Amniotic stem cell (primary cell): ENCODE data around the gene NOP53.
"Not testable (repeated sequence)": the region's sequence is repeated elsewhere in the genome, so short reads cannot be mapped to it uniquely, and the experiment has no call there.

Experiments used
- DNase-seq: peaks from one replicate; lab custom pipeline; 2025; lab: John Stamatoyannopoulos, UW

Gene NOP53

DNA sequence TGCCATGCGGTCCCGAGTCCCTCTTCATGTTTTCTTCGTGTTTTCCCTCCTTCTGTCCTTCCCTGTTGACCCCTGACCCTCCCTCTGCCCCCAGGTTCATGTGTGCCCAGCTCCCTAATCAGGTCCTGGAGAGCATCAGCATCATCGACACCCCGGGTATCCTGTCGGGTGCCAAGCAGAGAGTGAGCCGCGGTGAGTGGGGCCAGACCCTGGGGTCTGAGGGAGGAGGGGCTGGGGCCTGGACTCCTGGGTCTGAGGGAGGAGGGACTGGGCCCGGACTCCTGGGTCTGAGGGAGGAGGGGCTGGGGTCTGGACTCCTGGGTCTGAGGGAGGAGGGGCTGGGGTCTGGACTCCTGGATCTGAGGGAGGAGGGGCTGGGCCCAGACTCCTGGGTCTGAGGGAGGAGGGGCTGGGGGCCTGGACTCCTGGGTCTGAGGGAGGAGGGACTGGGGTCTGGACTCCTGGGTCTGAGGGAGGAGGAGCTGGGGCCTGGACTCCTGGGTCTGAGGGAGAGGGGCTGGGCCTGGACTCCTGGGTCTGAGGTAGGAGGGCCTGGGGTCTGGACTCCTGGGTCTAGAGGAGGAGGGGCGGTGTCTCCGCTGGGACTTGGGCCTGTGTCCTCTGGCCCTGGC, 26.8 kb upstream of the NOP53 start:
- not testable (repeated sequence) for DNase-seq

DNA sequence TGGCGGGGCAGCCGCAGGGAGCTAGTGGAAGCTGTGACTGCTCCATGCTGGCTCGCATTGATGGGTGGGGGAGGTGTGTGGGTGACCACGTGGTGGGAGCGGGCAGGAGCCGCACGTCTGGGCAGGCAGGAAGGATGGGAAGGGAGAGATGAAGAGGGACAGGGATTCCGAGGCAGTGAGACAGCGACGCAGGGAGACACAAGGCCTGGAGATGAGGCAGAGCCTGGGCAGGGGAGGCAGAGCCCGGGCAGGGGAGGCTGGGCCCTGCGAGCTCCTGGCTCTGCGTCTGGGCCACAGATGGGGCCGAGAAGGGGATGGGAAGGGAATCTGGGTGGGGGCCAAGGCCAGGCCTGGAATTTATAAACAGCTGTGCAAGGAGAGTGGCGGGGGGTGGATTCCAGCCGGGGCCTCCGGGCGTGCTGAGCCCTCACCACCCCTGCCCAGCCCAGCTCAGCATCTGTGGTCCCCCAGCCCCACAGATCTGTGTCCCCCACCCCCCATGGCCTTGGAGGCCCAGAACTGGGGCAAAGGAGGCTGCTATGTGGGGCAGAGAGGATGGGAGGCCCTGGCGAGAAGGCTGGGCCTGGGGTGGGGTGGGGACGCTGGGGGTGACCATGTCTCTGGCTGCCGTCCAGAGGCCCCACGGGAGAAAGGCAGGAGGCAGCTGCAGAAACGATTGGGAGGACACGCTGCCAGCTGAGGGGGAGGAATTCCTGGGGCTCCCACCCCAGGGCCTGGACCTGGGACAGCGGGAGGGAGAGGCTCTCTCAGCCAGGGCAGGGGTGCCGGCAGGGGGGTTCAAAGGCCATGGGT, 26.1 kb upstream of the NOP53 start:
- DNase-seq = peak; percentile 95

DNA sequence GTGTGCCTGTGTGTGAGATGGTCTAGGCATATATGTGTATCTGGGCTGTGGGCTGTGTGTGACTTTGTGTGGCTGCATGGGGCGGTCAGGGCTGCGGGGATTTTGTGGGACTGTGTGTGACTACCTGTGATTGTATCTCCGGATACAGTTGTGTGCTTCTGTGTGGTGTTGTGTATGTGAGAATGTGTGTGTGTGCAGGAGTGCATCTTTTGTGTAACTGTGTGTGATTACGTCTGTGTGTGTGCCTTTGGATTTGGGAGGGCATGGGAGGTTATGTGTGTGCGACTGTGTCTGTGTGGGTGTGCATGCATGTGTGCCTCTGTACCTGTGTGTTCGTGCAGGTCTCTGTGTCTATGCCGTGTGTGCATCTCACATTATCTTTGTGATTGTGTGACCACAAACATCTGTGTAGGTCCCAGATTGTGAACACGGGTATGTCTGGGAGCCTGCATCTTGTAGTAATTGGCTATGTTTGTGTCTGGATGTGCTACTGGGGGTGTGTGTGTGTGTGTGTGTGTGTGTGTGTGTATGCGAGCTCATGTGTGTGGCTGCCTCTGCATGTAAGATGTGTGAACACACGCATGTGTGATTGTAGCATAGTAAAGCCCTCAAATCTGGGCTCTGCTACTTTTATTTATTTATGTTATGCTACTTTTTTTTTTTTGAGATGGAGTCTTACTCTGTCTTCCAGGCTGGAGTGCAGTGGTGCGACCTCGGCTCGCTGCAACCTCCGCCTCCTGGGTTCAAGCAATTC, 24.5 kb upstream of the NOP53 start:
- no peak for DNase-seq

DNA sequence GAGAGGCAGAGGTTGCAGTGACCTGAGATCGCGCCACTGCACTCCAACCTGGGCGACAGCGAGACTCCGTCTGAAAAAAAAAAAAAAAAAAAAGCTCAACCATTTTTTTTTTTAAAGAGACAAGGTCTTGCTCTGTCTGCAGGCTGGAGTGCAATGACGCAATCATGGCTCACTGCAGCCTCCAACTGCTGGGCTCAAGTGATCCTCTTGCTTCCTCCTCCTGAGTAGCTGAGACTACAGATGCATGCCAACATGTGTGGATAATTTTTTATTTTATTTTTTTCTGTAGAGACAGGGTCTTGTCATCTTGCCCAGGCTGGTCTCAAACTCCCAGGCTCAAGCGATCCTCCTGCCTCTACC, 21.8 kb upstream of the NOP53 start:
- peak; percentile 53 for DNase-seq

DNA sequence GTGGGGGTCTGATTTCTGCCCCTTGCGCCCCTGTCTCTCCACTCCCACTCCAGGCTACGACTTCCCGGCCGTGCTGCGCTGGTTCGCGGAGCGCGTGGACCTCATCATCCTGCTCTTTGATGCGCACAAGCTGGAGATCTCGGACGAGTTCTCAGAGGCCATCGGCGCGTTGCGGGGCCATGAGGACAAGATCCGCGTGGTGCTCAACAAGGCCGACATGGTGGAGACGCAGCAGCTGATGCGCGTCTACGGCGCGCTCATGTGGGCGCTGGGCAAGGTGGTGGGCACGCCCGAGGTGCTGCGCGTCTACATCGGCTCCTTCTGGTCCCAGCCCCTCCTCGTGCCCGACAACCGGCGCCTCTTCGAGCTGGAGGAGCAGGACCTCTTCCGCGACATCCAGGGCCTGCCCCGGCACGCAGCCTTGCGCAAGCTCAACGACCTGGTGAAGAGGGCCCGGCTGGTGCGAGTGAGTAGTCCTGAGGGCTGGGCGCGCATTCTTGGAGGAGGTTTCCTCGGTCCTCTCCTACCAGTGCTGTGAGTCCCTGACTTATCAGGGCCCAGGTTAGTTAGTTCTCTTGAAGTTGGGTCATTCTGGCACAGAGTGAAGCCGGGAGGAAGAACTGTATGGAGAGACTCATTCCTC, 19.5 kb upstream of the NOP53 start:
- no peak for DNase-seq

DNA sequence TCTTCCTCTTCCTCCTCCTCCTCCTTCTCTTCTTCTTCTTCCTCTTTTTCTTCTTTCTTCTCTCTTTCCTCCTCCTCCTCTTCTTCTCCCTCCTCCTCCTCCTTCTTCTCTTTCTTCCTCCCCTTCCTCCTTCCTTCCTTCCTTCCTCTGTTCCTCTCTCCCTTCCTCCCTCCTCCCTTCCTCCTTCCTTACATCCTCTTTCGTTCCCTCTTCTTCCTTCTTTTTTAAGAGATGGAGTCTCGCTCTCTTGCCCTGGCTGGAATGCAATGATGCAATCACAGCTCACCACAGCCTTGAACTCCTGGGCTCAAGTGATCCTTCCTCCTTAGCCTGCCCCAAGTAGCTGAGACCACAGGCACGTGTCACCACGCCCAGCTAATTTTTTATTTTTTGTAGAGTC, 18.9 kb upstream of the NOP53 start:
- no peak for DNase-seq

DNA sequence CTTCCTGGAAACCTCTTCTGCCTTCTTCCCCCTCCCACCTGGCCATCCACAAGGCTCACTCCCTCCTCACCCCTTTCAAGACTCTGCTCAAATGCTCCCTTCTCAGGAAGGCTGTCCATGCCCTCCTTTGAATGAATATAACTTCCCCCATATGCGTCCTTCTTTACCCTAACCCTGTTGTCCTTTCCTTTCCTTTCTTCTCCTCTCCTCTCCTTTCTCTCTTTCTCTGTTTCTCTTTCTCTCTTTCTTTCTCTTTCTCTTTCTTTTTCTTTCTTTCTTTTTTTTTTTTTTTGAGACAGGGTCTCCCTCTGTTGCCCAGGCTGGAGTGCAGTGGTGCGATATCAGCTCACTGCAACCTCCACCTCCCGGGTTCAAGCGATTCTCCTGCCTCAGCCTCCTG, 17.1 kb upstream of the NOP53 start:
- DNase-seq = not testable (repeated sequence)

DNA sequence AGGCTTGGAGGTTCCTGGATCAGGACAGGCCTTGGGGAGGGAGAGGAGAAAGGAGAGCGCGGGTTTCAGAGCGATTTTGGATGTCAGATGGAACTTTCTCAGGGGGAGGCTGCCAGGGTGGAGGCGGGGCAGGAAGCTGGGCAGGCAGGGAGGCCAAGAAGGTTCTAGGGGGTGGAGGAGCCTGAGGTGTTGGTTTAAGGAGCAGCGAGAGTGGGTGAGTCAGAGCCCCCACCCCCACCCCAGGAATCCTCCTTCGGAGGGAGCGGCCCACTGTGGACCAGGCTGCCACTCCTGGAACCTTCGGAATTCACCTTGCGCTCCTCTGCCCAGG, 15.9 kb upstream of the NOP53 start:
- peak; percentile 39 for DNase-seq

DNA sequence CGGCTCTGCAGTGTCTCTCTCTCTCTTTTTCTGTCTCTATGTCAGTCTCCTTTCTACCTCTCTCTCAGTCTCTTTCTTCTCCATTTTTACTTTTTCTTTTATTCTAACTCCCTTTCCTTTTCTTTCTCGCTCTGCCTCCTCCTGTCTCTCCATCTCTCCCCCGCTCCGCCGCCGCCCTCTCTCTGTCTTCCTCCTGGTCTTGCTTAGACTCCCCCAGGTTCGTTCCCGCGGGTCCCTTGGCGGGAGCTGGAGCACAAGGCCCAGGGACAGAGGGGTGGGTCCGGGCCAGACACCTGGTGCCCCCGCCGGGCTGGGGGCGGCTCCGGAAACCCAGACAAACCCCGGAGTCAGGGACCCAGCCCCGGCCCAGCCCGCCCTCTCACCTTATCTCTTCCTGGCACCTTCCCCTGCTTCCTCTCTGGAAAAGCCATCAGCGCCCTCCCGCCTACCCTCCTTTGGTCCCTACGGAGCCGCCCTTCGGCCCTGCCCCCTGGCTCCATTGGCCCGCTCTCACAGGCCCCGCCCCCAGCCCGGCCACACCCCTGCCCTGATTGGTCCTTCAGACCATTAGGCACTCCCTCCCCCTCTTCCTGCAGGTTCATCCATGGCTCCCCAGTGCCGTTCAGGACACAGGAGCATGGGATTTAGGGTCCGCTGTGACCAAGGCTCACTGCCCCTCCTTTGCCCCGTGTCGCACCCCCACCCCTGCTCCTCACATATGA, 15.4 kb upstream of the NOP53 start:
- no peak for DNase-seq

DNA sequence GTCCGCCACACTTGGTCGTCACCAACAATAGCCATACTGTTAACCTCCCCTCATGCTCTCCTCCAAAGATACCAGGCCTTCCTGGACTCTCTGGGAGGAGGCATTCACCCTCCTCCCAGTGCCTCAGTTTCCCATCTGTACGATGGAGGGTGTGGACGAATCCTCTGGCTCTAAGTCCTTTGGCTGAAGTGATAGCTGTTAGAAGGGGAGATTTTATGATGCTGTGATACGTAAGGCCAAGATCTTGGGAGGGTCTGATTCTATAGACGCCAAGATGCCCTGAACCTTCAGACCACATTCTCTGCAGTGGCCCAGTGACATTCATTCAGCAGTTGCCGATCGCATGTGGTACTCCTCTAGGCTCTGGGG, 14.8 kb upstream of the NOP53 start:
- no peak for DNase-seq

DNA sequence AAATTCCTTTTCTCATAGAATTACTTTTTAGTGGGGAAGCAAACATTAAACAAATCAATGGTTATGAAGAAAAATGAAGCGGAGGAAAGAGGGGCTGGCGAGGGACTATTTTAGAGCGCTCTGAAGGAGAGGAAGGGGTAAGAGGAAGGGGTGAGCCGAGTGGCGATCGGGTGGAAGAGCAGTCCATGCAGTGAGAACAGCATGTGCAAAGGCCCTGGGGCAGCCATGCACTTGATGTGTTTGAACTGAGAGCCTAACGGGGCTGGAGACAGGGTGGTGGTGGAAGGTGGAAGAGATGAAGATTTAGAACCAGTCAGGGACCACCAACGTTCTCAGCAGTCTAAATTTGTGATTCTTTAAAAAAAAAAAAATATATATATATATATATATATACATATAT, 14.4 kb upstream of the NOP53 start:
- DNase-seq = no peak

DNA sequence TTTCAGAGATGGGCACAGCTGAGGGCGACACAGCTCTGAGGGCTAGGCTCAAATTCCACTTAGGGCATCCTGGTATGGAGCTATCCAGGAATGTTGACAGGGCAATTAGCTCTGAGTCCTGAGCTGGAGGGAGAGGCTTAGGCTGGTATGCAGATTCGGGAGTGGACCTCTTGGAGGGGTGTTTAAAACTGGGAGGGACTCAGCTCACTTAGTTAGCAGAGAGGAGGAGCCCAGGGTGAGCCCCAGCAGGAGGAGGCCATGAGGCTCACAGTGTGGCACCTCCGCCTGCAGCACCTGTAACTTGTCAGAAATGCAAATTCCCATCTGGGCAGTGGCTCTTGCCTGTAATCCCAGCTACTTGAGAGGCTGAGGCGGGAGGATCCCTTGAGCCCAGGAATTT, 10.2 kb upstream of the NOP53 start:
- DNase-seq = no peak

DNA sequence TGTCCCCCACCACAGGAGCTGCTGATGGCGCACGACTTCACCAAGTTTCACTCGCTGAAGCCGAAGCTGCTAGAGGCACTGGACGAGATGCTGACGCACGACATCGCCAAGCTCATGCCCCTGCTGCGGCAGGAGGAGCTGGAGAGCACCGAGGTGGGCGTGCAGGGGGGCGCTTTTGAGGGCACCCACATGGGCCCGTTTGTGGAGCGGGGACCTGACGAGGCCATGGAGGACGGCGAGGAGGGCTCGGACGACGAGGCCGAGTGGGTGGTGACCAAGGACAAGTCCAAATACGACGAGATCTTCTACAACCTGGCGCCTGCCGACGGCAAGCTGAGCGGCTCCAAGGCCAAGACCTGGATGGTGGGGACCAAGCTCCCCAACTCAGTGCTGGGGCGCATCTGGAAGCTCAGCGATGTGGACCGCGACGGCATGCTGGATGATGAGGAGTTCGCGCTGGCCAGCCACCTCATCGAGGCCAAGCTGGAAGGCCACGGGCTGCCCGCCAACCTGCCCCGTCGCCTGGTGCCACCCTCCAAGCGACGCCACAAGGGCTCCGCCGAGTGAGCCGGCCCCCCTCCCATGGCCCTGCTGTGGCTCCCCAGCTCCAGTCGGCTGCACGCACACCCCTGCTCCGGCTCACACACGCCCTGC, 4.4 kb upstream of the NOP53 start:
- DNase-seq = no peak

DNA sequence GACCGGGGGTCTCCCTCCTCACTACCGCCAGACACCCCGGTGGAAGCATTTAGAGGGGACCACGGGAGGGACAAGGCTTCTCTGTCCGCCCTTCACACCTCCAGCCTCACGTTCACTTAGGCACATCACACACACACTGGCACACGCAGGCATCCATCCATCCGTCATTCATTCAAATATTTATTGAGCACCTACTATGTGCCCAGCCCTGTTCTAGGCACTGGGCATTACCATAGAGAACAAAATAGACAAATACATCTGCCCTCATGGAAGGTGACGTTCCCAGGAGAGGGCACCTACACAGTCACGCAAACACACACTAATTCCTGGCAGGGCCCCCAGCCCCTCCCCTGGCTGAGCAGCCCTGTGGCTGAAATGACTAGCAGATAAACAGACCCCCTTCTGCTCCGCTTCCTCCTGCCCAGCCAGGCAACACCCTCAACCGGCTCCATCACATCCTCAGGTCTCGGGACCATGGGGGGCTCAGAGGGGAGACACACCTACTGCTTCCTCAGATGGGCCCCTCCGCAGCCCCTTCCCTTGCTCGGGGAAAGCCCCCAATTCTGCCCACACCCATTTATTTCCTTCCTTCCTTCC, 3.7 kb upstream of the NOP53 start:
- DNase-seq = no peak

DNA sequence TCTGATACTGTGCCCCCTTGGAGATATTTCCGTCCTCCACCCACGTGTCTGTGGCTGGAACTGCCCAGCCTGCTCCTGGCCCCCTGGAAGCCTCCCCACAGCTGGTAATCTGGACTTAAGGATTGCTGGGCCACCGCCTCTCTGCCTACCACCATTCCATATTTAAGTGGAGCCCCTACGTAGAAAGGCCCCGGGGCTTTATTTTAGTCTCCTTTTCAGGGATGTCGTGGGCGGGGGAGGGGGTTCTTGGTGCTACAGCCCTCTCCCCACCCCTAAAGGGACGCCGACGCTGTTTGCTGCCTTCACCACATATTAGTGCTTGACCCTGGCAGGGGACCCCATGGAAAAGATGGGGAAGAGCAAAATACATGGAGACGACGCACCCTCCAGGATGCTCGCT, 2.7 kb upstream of the NOP53 start:
- DNase-seq = no peak

DNA sequence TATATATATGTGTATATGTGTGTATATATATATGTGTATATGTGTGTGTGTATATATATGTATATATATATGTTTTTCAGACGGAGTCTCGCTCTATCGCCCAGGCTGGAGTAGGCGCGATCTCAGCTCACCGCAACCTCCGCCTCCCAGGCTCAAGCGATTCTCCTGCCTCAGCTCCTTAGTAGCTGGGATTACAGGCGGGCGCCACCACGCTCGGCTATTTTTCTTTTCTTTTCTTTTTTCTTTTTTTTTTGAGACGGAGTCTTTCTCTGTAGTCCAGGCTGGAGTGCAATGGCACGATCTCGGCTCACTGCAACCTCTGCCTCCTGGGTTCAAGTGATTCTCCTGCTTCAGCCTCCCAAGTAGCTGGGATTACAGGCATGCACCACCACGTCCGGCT, 783 bp downstream of the NOP53 start:
- DNase-seq = not testable (repeated sequence)

DNA sequence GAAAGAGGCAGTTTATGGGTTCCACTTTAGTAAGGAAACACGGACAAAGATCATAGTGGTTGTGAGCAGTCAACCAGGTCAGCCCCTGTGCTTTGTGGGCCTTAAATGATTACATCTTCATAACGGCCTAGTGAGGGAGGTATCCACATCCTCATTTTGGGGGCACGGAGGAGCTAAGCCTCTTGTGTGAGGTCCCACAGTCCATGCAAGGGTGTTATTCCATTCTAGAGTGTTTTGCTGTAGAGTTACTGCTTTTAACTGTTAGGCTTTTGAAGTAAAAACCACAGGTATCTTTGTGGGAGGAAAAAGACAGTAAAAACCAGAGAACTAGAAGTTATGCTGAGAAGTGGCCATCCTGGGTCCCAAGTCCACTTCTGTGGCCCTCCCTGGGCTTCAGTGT, 4.0 kb downstream of the NOP53 start:
- DNase-seq = no peak

DNA sequence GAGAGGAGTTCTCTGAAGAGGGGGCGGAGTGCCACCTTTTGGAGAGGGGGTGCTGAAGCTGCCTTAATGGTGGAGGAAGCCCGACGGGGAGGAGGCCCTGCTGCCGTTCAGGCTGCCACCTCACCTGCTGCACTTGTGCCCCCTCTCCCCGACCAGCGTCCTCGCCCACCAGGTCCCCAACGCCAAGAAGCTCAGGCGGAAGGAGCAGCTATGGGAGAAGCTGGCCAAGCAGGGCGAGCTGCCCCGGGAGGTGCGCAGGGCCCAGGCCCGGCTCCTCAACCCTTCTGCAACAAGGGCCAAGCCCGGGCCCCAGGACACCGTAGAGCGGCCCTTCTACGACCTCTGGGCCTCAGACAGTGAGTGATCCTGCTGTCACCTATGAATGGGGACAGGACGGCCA, 5.4 kb downstream of the NOP53 start:
- no peak for DNase-seq

DNA sequence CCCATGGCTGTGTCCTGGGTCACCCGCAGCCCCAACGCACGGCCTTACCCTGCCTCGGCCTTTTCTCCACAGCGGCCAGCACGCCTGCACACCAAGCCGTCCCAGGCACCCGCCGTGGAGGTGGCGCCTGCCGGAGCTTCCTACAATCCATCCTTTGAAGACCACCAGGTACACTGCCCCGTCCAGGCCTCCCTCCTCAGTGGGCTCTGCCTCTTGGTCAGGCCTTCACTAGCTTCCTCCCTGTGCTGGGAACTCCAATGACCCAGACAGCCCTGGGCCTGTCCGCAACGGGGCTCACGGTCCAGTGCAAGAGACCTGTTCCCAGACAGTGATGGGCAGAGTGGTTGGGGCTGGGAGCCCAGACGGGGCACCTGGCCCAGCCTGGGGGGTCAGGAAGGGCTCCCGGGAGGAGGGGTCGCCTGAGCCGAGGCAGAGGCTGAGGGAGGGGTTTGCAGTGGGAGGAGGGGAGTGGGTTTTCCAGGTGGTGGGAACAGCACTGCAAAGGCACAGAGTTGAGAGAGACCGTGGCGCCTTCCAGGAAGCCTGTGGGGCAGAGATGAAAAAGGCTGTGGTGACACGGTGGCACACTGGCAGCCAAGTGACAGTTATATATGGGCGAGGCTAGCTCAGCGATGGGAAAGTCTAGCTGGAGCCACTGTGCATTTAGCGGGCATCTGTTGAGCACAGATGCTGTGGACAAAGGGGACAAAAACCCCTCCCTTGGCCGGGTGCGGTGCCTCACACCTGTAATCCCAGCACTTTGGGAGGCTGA, 7.3 kb downstream of the NOP53 start:
- DNase-seq = no peak
